NB4 (cell line): ENCODE measurements around the gene CDH23.

ENCODE experiments used
- CTCF ChIP-seq: IDR thresholded peaks from one replicate; pipeline ENCODE4 v1.5.1; 2012; ENCODE audit warnings: low read depth, low read length
- MYC ChIP-seq: IDR thresholded peaks from 2 replicates; pipeline ENCODE4 v1.6.1; 2011; ENCODE audit warnings: low read depth, low read length
- POLR2A ChIP-seq: IDR thresholded peaks from 2 replicates; pipeline ENCODE4 v1.6.1; 2011; ENCODE audit warnings: mild to moderate bottlenecking; ENCODE audit not compliant: insufficient read length; ENCODE audit errors: extremely low read depth

- TF ChIP-seq CTCF (no peak), POLR2A (no peak), MYC (no peak)
Measured at GRCh38 chr10:71809628-71810027, 412.9 kb downstream of the CDH23 start.
